Right forelimb (tissue), 1 donor: ENCODE data around the gene EMC8.
A peak's percentile ranks its signal among the peaks of the same experiment; 100 is the strongest.
"Not testable (repeated sequence)": the region's sequence is repeated elsewhere in the genome, so short reads cannot be mapped to it uniquely, and the experiment has no call there.

Source experiments
- DNase-seq: peaks from one replicate; pipeline ENCODE4 v3.0.0-alpha.2; 2018

The EMC8 gene

DNA sequence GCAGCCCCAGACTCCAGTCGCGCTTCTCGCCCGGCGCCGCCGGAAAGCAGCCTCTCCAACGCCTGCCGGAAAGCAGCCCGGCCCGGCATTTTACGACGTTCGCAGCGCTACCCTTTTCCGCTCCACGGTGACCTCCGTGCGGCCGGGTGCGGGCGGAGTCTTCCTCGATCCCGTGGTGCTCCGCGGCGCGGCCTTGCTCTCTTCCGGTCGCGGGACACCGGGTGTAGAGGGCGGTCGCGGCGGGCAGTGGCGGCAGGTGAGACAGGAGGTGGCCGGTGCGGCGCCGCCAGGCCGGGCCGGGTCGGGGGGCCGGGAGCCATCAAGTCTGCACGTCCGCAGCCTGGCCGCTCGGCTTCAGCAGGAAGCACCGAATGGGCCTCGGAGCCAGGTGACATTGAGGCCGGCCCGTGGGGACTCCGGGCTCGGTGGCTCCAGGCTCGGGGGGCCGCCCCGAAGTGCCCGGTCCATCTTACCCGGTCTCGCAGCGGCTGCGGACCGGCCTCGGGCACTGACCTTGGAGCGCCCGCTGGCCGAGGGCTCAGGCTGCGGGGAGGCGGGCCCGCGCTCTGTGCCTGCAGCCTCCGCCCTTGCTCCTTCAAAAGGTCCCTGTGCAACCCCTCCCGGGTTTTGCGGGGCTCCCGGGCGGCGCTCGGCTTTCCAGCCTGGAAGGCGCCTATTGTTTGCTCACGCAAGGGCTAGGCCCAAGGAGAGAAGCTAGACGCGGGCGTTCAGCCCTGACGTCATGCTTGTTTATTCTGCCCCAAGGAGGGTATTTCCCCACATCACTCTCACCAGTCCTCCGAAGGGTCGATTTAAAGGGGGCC lies at the start of gene EMC8, which contains the start of gene COX4I1:
Gene EMC8, minus strand, starts transcription at position 48 of the 824 bp plus-strand sequence. CDS start 249 bp downstream, outside the sequence.
Gene COX4I1, plus strand, starts transcription at position 199 of the 824 bp plus-strand sequence. CDS start 1,511 bp downstream, outside the sequence.
- DNase-seq, result peak; percentile 93

DNA sequence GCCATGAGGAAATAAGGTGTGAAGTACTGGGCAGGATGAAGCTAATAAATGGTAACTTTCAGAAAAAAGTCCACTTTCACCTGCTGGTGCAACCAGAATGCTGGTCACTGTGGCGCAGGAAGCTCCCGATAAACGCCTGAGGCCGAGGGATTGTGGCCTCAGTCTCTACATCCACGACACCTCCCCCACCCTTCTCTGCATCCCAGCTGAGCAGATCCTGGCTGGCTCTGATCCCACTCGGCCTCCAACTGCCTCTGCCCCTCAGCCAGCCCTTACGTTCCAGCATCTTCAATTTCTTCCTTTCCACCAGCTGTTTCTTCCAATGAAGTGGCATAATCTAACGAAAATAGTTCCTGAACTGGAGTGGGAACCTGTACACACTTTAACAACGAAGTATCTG lies 49.6 kb upstream of the EMC8 start:
- no peak for DNase-seq

DNA sequence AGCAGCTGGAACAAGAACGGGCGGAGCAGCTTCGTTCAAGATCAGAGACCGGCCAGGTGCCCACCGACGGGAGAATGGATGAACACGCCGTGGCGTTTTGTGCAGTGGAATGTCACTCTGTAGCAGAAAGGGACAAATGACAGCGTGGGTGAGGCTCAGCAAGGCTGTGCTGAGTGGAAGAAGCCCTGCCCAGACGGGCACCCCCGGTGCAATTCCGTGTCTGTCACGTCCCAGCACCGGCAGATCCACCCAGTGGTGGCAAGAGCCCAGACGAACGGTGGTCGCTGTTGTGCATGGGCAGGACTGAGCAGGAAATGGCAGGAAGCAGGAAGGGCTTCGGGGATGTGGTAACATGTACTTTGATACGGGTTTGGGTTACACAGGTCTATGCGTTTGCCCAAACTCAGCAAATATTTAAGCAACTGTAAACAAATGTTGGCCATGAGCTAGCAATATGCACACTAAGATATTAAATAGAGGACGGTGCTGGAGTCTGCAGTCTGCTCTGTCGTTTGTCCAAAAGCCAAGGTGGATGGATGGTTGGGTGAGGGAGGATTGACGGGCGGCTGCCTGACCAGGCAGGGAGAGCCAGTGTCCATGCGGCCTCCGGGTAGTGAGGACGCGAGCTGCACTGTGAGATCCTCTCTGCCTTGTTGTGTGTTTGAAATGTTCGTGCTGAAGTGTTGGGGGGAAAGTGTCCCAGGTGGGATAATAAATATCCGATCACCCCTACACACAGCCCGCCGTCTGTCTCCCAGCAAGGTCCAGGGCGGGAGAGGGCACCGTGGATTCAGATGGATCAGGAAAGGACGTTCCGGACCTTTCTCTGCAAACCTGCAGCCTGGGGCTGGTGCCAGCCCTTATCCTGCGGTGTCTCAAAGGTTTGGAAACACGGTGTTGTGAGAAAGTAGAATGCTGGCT lies 48.6 kb upstream of the EMC8 start:
- no peak for DNase-seq

DNA sequence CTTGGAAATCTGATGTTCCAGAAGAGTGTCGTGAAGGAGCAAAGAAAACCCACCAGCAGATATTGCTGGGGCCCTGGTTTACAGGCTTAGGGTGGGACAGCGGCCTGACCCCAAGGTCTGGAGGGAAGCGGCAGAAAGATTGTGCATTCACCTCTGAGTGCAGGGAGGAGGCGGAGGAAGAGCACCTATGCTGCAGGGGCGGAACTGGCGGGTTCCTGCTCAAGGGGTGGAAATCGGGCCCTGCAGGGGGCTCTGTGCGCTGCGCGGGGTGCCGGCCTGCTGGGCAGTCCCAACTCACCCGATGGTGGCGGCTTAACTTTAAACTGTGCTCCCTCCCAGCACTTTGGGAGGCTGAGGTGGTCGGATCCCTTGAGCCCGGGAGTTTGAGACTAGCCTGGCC lies 47.7 kb upstream of the EMC8 start:
- no peak for DNase-seq

DNA sequence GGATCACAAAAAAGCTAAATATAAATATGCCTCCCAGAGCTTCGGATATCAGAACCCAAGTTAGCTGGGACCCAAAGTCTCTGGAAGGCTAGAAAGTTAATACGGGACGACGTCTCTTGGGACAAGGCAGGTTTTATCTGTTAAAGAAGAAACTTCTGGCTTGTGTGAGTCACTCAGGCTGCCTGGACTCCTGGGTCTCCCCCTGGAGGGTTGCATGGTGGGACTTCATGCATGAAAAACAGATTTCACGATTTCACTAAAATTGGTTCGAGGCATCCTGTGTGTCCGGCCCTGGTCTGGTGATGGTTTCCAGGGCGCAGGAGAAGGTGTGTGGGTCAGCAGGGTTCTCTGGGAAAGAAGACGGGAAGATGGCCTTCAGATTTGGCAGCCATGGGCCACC lies 47.1 kb upstream of the EMC8 start:
- DNase-seq, result no peak

DNA sequence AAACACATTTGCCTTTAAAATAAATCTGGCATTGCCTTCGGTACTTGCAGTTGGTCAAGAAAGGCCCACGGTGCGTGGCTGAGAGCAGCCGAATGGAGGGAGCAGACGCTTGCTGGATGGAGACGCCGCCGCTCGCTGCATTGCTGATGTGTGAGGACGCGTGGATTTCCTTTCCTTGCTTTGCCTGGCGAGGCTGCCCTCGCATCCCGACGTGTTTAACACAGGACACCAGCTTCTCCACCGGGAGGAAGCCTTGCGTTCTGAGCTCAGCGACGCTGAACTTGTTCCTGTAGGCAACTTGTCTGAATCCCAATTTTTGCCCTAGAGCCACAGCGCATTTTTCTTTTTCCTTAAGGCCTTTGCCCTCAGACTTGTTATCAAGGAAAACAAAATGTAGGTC lies 45.9 kb upstream of the EMC8 start:
- DNase-seq, result no peak

DNA sequence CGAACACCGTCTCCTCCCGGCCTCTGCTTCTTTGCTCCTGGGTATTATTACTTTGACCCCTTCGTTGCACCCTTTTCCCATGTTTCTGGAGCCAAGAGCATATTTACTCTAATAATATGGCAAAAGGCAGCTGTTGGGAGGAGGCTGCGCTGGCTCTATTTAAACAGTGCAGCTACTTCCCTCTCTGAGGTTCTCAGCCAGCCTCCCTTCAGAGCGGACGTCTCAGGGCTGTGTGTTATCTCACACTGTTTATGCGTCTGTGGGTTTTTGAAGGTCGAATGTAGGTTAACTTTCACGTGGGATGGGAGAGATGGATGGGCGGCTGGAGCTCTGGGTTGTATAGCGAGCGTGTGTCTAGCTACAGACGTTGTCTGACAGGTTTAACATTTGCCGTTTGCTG lies 45.4 kb upstream of the EMC8 start:
- DNase-seq, result no peak

DNA sequence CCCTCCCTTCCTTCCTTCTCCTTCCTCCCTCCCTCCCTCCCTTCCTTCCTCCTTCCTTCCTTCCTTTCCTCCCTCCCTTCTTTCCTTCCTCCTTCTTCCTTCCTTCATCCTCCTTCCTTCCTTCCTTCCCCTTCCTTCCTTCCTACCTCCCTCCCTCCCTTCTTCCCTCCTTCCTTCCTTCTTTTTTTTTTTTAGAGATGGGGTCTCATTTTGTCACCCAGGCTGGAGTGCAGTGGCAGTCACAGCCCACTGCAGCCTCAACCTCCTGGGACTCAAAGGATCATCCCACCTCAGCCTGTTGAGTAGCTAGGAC lies 44.8 kb upstream of the EMC8 start:
- DNase-seq, result no peak

DNA sequence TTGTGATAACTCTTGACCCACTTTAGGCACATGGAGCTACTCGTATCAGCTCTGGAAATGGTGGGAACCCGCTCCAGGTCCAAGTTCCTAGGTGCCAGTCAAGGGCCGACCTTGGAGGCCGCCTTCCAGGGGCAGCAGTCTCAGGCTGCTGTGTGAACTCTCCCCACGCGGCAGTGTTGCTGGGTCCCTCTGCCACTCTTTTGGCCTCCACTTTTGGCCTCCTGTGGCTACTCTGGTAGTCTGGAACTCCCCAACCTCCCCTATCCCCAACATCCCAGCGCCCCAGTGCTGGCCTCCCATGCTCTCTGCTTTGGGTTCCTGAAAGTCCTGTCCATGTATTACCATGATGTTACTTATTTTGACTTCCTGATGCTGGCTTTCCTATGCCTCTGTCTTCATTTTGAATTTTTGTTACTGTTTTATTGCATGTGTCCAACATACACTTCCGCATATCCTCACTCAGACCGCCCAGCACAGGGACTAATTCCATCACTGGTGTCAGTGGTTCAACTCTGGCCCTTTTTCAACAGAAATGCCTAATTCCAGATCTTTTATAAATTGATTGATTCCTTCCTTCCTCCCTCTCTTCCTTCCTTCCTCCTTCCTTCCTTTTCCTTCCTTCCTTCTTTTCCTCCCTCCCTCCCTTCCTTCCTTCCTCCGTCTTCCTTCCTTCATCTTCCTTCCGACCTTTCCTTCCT lies 44.3 kb upstream of the EMC8 start:
- no peak for DNase-seq

DNA sequence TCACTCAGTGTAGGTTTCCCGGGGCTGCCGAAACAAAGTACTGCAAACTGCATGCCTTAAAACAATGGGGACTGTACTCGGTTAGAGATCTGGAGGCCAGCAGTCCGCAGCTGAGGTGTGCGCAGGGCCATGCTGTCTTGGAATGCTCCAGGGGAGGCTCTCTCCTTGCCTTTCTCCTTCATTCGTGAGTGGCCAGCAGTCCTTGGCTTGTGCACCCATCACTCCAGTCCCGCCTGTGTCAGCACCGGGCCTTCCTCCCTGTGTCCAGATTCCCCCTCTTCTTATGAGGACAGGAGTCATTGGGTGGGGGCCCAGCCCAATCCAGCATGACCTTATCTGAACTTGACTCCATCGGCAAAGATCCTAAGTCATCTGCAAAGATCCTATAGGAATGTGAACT lies 43.5 kb upstream of the EMC8 start:
- no peak for DNase-seq

DNA sequence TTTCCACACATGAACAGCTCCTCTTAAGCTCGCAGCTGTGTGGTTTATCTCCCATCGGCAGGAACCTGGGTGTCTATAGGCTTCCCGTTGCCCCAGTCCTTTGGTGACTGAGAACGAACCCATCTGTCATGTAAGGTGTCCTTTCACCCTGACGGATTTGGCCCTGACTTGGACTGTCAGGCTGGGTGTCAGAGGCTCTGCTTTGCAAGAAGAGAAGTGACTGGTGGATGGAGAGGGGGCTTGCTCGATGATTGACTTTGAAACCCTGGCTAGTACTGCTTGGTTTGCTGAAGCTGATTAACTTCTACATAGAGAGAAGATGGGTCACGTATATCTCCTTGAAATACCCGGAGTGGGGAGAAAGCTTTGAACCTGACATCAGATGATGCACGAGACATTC lies 43.1 kb upstream of the EMC8 start:
- DNase-seq, result no peak

DNA sequence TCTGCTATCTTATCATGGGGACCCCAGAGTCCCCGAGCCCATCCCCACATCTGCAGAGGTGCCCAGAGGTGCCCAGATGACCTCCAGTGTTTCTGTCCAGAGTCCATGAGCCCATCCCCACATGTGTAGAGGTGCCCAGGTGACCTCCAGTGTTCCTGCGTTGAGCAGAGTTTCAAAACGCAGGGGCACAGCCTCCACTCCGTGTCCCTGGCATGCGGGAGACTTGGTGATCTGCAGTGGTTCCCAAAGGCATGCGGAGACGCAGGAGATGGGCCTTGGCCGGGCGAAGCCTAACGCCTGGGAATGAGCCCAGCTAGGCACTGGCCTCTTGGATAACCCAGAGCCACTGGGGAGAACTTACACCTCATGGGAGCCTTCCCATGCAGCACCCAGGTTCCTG lies 41.5 kb upstream of the EMC8 start:
- DNase-seq, result no peak

DNA sequence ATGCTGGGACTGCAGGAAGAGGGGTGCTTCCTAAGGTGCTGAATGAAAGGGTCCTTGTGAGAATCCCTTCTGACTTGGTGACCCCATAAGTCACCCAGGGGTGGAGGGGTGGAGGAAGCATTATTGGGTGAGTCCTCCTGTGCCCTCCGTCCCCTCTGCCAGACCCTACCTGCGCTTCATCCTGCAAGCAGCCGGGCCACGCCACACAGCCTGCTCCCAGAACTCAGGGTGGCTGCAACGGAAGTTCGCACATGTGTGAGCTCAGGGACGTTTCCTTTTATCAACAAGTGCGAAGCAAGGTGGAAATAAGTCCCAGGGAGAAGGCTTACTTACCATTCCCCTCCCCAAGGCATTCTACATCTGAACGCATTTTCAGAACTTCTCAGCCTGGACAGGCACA lies 41.1 kb upstream of the EMC8 start:
- no peak for DNase-seq

DNA sequence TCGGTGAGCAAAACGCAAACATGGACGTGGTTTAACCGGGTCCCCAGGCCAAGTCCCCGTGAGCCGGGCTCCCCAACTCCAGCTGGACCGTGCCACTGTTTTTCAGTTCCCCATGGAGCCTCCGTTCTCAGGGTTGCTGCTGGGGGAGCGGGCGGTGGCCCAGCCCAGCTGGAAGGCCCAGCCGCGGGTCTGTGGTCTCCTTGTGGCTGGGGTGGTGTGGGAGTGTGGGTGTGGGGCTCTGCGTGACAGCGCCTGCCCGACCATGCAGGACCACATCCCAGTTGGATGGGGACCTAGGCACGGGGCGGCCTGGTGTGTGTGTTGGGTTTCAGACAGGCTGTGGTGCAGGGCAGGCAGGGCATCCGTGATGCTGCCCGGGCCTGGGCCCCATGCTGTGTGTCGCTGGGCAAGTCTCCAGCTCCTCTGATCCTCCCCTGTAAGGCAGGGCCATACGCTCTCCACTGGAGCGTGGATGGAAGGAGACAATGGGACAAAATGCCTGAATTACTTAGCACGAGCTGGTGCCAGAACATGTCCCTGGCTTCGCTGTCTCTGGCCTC lies 40.4 kb upstream of the EMC8 start:
- DNase-seq, result no peak

DNA sequence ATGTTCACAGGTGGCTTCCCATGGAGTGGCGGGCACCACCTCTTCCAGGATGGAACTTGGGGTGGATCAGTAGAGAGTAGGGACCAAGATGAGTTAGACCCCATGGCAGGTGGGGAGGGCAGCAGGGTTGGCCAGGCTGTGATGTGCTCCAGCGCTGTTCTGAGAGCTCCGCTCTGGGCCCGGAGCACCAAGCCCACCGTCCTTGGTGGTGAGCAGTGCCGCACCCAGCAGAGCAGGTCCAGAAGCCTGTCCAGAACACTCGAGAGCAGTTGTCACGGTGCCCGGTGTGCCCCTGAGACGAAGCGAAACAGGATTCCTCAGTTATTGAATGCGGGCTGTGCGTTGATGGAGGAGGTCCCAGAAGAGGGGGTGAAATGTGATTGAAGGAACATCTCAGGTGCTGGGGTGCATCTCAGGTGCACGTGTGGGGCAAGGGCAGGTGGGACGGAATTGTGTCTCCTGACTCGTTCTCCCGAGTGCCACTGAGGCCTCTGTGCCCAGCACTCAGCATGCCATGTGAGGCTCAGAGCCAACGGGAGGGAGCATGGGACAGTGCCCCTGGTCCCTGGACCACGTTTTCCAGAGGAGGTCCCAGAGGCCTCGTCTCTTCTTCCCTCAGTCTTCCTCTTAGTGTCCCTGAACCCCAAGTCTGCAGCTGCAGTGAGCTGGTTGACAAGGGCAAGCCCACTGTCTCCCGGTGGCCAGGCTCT lies 39.7 kb upstream of the EMC8 start:
- no peak for DNase-seq

DNA sequence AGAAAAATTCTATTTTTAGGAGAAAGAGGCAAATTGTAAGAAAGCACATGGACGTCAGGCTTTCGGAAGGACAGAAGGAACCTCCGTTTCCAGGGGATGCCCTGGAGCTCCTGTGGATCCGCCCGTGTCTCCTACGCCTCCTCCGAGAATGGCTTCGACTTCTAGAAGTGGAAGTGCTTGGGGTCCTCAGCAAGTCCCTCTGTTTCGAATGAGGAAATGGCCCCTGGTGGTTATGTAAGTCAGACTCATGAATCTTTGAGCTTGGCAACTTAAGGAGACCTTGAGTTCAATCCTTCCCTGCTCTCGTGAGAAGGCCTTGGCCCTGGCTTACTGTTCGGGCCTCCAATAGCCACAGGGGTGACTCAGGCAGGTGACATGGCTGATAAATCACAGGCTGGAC lies 39.0 kb upstream of the EMC8 start:
- DNase-seq, result no peak

DNA sequence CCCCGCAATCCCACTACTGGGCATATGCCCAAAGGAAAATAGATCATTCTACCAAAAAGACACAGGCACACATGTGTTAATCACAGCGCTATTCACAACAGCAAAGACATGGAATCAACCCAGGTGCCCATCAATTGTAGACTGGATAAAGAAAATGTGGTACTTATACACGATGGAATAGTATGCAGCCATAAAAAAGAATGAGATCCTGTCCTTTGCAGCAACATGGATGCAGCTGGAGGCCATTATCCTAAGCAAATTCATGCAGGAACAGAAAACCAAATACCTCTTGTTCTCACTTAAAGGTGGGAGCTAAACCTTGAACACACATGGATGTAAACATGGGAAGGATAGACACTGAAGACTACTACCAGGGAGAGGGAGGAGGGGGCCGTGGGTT lies 38.3 kb upstream of the EMC8 start:
- not testable (repeated sequence) for DNase-seq

DNA sequence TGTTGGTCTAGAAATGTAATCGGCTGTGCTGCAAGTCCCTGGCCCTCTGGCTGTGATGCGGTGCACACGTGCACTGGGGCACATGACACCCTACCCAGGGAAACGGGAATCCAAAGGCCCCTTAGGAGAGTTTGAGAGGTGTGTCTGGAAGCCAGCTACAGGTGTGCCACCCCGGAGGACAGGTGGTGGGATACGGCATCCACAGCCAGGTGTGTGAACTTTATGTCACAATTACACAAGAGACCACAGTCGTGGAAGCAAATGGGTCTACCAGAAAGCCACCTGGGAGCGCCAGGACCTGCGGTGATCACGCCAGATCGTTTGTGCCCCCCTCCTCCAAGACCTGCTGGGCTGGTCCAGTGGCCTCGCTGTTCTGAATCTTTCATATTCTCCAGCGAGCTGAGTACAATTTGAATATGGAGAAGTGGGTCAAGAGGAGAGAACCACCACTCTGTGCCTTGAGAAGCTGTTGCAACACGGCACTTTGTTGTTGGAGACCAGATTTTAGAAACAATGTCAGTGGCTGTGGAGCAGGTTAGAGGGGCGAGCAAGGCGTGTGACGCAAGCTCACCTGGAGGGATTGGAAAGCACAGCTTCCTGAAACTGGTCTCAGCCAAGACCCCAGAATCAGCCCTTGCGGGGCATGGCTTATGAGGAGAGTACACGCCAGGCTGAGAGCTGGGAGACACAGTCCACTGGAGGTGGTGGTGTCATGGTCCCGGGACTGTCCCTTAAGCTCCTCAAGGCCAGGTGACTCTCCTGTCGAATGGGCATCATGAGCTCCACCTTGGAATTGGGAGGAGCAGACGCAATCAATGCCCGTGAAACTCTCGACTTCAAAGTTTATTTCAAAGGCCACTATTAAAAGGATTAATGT lies 37.6 kb upstream of the EMC8 start:
- DNase-seq, result no peak

DNA sequence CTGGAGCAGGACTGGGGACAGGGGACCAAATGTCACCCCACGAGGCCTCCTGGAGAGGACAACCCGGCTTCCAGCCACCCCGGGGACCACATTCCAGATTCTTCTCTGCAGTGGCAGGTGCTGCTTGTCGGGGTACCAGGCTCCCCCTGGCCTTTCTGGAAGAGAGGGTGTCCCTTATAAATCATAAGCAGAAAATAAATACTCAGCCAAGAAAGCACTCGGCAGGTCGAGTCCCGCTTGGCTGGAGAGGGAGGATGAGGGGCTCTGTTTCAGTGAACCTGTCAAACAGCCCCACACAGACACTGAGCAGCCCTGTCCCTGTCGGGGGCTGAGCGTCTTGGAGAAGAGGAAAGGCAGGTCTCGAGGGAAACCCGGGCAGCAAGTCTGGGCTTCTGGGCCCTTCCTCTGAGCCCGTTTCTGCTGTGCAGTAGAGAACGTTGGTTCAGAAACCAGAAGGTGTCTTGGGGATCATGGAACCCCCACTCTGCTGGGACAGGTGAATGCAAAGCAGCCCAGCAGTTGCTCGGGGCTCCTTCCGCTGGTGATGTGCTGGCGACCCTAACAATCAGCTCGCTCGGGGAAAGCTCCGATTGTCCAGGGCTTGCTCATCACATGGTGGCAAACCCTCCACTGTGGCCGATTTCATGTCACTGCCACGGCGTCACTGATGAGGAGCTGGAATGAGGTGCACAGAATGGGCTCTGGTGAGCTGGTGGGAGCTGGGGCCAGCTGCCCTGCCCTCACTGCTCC lies 36.8 kb upstream of the EMC8 start:
- DNase-seq, result no peak

DNA sequence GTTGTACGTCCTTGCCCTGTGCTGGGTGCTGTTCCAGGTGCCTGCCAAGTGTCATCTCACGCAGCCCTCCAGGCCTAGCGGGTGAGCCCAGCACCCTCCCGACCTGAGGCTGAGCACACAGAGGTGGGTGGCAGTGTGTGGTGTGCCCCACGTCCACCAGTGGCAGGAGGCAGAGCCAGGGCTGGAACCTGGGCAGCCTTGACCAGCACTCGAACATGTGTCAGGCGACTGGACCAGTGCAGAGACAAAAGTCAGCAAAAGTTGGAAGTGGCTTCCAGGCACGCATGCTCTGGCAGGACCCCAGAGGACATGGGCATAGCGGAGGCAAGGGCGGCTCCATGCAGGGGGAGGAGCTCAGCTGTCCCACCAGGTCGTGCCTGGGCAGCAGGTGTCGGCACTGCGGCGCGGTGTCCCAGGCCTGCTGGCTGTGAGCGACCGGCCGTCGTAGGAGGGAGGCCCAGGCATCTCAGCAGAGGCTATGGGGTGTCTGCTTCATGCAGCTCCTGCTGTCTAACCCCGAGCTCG lies 35.9 kb upstream of the EMC8 start:
- DNase-seq, result no peak
